K562 (cell line): Measurements from ENCODE around the gene GARNL3. TPM values are rescaled to one million over a fixed set of nuclear protein-coding genes. Genes with fewer than 3 reads are reported as not detected.

ENCODE experiments used
- ATF1 ChIP-seq, 2 experiments: fragments of 450-650 bp in 1 of 2; IDR thresholded peaks; 2 replicates each; pipeline ENCODE4 v1.6.1; 2016; ENCODE audit warnings: missing compliant biosample characterization in 1 of 2, missing genetic modification characterization in 1 of 2
- ATF3 ChIP-seq, 2 experiments: fragments of 450-650 bp in 1 of 2; sonication (generic) in 1 of 2; formaldehyde crosslinking in 1 of 2; IDR thresholded peaks in 1 of 2; conservative IDR thresholded peaks in 1 of 2; 2 replicates each; pipeline versions ENCODE4 v1.6.1 to v1.8.1; 2016 to 2023; ENCODE audit warnings: mild to moderate bottlenecking in 2 of 2, moderate library complexity in 2 of 2, inconsistent platforms in 1 of 2, missing genetic modification reagents in 1 of 2
- ATF7 ChIP-seq: fragments of 450-650 bp; IDR thresholded peaks from 2 replicates; pipeline ENCODE4 v1.7.1; 2014; ENCODE audit warnings: mild to moderate bottlenecking, moderate library complexity
- CEBPG ChIP-seq, 3 experiments: fragments of 200-800 bp in 1 of 3; sonication (Bioruptor generic) in 1 of 3; sonication (generic) in 1 of 3; formaldehyde crosslinking in 1 of 3; IDR thresholded peaks in 2 of 3; conservative IDR thresholded peaks in 1 of 3; 2 replicates each; pipeline versions ENCODE4 v1.6.1 to v1.8.0; 2016 to 2022; ENCODE audit warnings: missing compliant biosample characterization in 2 of 3, missing genetic modification characterization in 2 of 3, mild to moderate bottlenecking in 1 of 3, missing genetic modification reagents in 1 of 3
- CREBBP ChIP-seq: IDR thresholded peaks from one replicate; pipeline ENCODE4 v1.6.1; 2012; ENCODE audit warnings: low read depth, mild to moderate bottlenecking, control low read depth, inconsistent platforms, low read length
- CXXC5 ChIP-seq: fragments of 250-450 bp; sonication (Bioruptor Pico); IDR thresholded peaks from 2 replicates; pipeline ENCODE4 v1.8.0; 2022; ENCODE audit warnings: inconsistent platforms, mild to moderate bottlenecking, moderate library complexity
- GATAD2A ChIP-seq: fragments of 450-650 bp; IDR thresholded peaks from 2 replicates; pipeline ENCODE4 v1.6.1; 2017
- JUN ChIP-seq, 2 experiments: sonication (generic) in 1 of 2; formaldehyde crosslinking in 1 of 2; IDR thresholded peaks; 2 replicates each; pipeline versions ENCODE4 v1.6.1 to v1.8.0; 2012 to 2022; ENCODE audit warnings: borderline replicate concordance in 2 of 2, mild to moderate bottlenecking in 2 of 2, improper control_type of control experiment in 1 of 2, low read depth in 1 of 2, low read length in 1 of 2, missing genetic modification reagents in 1 of 2
- L3MBTL2 ChIP-seq: fragments of 450-650 bp; IDR thresholded peaks from 2 replicates; pipeline ENCODE4 v1.6.1; 2016; ENCODE audit warnings: mild to moderate bottlenecking, moderate library complexity
- LEF1 ChIP-seq: fragments of 450-650 bp; IDR thresholded peaks from 2 replicates; pipeline ENCODE4 v1.6.1; 2016; ENCODE audit warnings: mild to moderate bottlenecking
- PRDM10 ChIP-seq: fragments of 450-650 bp; IDR thresholded peaks from 2 replicates; pipeline ENCODE4 v1.6.1; 2018; ENCODE audit not compliant: partially characterized antibody
- RFX5 ChIP-seq: IDR thresholded peaks from 2 replicates; pipeline ENCODE4 v1.6.1; 2011; ENCODE audit warnings: low read depth, mild to moderate bottlenecking, improper control_type of control experiment, low read length
- SMAD3 ChIP-seq: fragments of 450-650 bp; formaldehyde crosslinking; conservative IDR thresholded peaks from 2 replicates; pipeline ENCODE4 v1.4.0; 2020; ENCODE audit warnings: mild to moderate bottlenecking
- SP2 ChIP-seq: IDR thresholded peaks from 2 replicates; pipeline ENCODE4 v1.6.1; 2011; ENCODE audit warnings: mild to moderate bottlenecking, low read depth, low read length, moderate library complexity; ENCODE audit not compliant: poor library complexity, severe bottlenecking; ENCODE audit errors: extremely low read depth
- TSC22D4 ChIP-seq: fragments of 450-650 bp; IDR thresholded peaks from 2 replicates; pipeline ENCODE4 v1.6.1; 2016; ENCODE audit warnings: missing genetic modification characterization, missing biosample characterization, control low read depth
- ZNF263 ChIP-seq: sonication (generic); formaldehyde crosslinking; IDR thresholded peaks from 2 replicates; pipeline ENCODE4 v1.8.0; 2022; ENCODE audit warnings: mild to moderate bottlenecking, missing genetic modification reagents, borderline replicate concordance
- ZNF507 ChIP-seq: conservative IDR thresholded peaks from 2 replicates; pipeline ENCODE4 v1.6.1; 2017; ENCODE audit warnings: missing genetic modification characterization, missing compliant biosample characterization
- ZNF77 ChIP-seq: fragments of 250-450 bp; sonication (Bioruptor Pico); IDR thresholded peaks from 2 replicates; pipeline ENCODE4 v1.5.0; 2020
- polyA plus RNA-seq, 8 experiments: library from polyadenylated mRNA; depleted of rRNA in 4 of 8; stranded (reverse) in 5 of 8; unstranded in 3 of 8; fragments of >200 nt; fragmentation: Nextera tagmentation in 2 of 8; fragmentation: Illumina TruSeq in 1 of 8; extraction: Ambion mirVana in 2 of 8; extraction: Trizol in 1 of 8; gene quantifications; 2 replicates each; pipeline versions ENCODE4 v1.2.1 to v1.2.3, GENCODE V29; 2011 to 2014; ENCODE audit warnings: inconsistent platforms in 1 of 8, missing spikeins in 1 of 8
- total RNA-seq, 7 experiments: library from RNA; depleted of rRNA in 6 of 7; stranded (reverse); fragments of >200 nt in 6 of 7; fragmentation: Illumina TruSeq in 2 of 7; extraction: Trizol in 2 of 7; gene quantifications; 2 replicates each; pipeline versions ENCODE4 v1.2.1 to v1.2.3, GENCODE V29; 2011 to 2021; ENCODE audit warnings: low replicate concordance in 1 of 7
- TF ChIP-seq, protein P1 (sequence below): fragments of 250-450 bp; sonication (Bioruptor Pico); IDR thresholded peaks from 2 replicates; pipeline ENCODE4 v1.8.0; 2022; ENCODE audit warnings: inconsistent platforms, mild to moderate bottlenecking, moderate library complexity, borderline replicate concordance

Gene GARNL3
- total and polyA plus RNA-seq, 9 of the 15 experiments (the other 6 are each of a cell fraction or from before 2014, with no cell fraction given) = 0.35 to 2.7 (median 1.6) TPM

DNA sequence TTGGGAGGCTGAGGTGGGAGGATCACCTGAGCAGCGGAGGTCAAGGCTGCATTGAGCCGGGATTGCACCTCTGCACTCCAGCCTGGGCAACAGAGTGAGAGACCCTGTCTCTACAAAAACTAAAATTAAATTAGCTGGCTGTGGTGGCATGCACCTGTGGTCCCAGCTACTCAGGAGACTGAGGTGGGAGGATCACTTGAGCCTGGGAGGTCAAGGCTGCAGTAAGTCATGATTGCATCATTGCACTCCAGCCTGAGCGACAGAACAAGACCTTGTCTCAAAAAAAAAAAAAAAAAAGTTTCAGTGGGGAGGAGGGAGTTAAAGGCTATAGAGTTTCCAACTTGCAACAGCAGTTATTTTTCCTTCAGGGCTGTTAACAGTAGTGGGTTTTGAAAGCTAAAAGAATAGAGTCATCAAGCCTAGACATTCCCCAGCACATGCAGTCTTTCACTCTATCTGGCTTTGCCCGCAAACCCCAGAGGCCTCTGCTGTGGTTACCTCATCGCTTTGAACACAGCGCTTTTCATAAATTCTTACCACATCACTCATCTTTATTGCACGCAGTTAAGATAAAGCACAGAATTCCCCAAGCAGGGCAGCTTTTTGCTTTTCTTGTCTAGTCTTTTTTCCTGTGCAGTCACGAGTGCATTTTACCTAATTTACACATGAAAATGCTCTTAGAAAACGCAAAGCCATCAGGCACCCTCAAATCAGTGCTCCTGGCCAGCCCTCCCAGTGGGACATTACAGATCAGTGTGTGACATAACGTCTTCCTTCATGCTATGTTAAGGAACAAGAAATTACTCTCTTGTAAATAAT lies 123.7 kb downstream of the GARNL3 start (continued):
- TF ChIP-seq ZNF507 (tag) (no peak), GATAD2A (no peak), ZNF263 (CRISPR knock-in tag) (no peak), SMAD3 (CRISPR knock-in tag) (no peak), ATF3 (IDR thresholded peaks at IDR 0.05) (peak; percentile 94), ATF3 (CRISPR knock-in tag; conservative IDR thresholded peaks at IDR 0.05) (no peak), LEF1 (peak; percentile 79; the same call in 1 of the 2 replicates), ATF7 (peak; percentile 89), ZNF77 (CRISPR knock-in tag) (no peak), SP2 (no peak), CREBBP (no peak), RFX5 (no peak), PRDM10 (no peak), JUN (IDR thresholded peaks at IDR 0.05; ENCODE audit: borderline replicate concordance, low read depth, low read length) (peak; percentile 51; the same call in 1 of the 2 replicates), JUN (CRISPR knock-in tag; IDR thresholded peaks at IDR 0.05; ENCODE audit: borderline replicate concordance) (no peak; the same call in 1 of the 2 replicates), CEBPG (CRISPR knock-in tag; IDR thresholded peaks at IDR 0.05) (peak; percentile 82), CEBPG (tag; conservative IDR thresholded peaks at IDR 0.05 in 1 of 2, IDR thresholded peaks at IDR 0.05 in 1 of 2) (peak; percentile 91), ATF1 (CRISPR knock-in tag; IDR thresholded peaks at IDR 0.05) (no peak), ATF1 (tag; IDR thresholded peaks at IDR 0.05) (0 out of 2 replicates have a peak, but pooled peaks have one; percentile 14), L3MBTL2 (peak; percentile 61; the same call in 1 of the 2 replicates), TSC22D4 (no peak), CXXC5 (peak; percentile 46)
- TF ChIP-seq, protein P1, sequence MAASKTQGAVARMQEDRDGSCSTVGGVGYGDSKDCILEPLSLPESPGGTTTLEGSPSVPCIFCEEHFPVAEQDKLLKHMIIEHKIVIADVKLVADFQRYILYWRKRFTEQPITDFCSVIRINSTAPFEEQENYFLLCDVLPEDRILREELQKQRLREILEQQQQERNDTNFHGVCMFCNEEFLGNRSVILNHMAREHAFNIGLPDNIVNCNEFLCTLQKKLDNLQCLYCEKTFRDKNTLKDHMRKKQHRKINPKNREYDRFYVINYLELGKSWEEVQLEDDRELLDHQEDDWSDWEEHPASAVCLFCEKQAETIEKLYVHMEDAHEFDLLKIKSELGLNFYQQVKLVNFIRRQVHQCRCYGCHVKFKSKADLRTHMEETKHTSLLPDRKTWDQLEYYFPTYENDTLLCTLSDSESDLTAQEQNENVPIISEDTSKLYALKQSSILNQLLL (CRISPR knock-in tag) = no peak
